Loucy (cell line): ENCODE measurements around the gene PPFIBP1.

ENCODE experiments used
- CTCF ChIP-seq: fragments of 200-600 bp; sonication (generic); conservative IDR thresholded peaks from 2 replicates; pipeline ENCODE4 v1.5.1; 2014; ENCODE audit warnings: mild to moderate bottlenecking, antibody characterized with exemption, low read length
- EZH2phosphoT487 ChIP-seq: fragments of 200-600 bp; IDR thresholded peaks from 2 replicates; pipeline ENCODE4 v1.6.1; 2018; ENCODE audit warnings: antibody characterized with exemption, mild to moderate bottlenecking, moderate library complexity, borderline replicate concordance

GRCh38 chr12:27593266-27593665 is 69.3 kb downstream of the PPFIBP1 start:
- TF ChIP-seq CTCF (no peak), EZH2phosphoT487 (no peak)
